ENCODE results near the gene ANKFN1.

The ANKFN1 gene

DNA sequence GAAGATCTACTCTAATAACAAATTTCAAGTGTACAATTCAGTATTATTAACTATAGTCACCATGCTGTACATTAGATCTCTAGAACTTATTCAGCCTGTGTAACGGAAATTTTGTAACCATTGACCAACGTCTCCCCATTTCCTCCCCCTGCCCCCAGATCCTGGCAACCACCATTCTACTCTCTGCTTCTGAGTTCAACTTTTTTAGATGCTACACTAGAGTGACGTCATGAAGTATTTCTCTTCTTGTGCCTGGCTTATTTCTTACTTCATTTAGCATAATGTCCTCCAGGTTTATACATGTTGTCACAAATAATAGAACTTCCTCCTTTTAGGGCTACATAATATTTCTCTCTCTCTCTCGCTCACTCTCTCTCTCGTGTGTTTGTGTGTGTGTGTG, 157.5 kb downstream of the ANKFN1 start:
- no peaks in the 10 kb centered on the region for H3K4me1 ChIP-seq (ENCODE audit: insufficient read depth, low read length)
- H3K36me3 ChIP-seq (ENCODE audit: insufficient read depth, low read length): no peaks in the 10 kb centered on the region
- no peaks in the 10 kb centered on the region for H3K9me3 ChIP-seq (ENCODE audit: control insufficient read depth, insufficient read depth, low read length)
- H3K9ac ChIP-seq (ENCODE audit: low read depth, low read length): no peak overlapping the region

DNA sequence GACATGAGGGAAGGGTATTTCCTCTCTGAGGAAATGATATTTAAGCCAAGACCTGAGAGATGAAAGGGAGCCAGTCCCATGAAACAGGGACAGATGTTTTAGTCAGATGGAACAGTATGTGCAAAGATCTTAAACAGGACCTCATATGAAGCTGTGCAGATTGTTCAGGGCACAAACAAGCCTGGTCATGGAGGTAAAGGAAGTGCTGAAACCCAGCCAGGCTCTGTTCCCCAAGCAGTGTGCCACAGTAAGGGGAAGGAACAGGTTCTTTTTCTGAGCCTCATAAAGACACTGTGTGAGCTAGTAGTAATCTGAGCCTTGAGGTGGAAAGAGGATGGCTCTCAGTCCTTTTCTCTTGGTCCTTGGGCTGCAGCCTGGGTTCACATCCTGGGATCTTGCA, 159.9 kb downstream of the ANKFN1 start:
- H3K9me3 ChIP-seq (ENCODE audit: control insufficient read depth, insufficient read depth, low read length): no peaks in the 10 kb centered on the region
- H3K36me3 ChIP-seq (ENCODE audit: insufficient read depth, low read length): no peaks in the 10 kb centered on the region
- H3K4me1 ChIP-seq (ENCODE audit: insufficient read depth, low read length): no peaks in the 10 kb centered on the region
- H3K9ac ChIP-seq (ENCODE audit: low read depth, low read length): no peak overlapping the region

GRCh38 chr17:56314026-56314425, 160.8 kb downstream of the ANKFN1 start:
- H3K9me3 ChIP-seq (ENCODE audit: control insufficient read depth, insufficient read depth, low read length): no peaks in the 10 kb centered on the region
- H3K4me1 ChIP-seq (ENCODE audit: insufficient read depth, low read length): no peaks in the 10 kb centered on the region
- H3K9ac ChIP-seq (ENCODE audit: low read depth, low read length): no peak overlapping the region
- no peaks in the 10 kb centered on the region for H3K36me3 ChIP-seq (ENCODE audit: insufficient read depth, low read length)

DNA sequence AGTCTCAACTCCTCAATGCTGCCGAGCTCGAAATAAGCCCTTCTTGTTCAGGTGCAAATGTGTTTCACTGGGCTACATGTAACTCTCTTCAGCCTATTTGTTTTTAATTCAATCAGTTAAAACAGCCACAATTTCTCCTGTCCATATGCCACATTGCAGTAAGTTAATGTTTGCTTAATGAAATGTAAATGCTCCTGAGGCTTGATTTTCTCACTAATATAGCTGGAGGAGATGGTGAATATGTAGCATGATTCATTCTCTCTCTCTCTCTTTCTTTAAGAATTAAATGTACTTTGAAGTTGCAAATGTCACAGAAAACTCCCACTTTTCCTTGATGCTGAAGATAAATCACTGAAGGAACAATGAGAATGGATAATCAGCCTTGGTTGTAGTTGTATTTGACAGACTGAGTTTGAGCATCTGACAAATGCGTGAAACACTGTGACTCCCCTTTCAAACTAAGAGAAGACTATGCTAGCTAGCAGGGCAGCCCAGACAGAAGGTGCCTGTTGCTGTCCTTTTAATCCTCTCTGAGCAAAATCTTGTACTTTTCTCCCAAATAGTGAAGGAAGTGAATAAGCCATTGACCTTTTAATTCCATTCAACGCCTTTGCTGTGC, 161.8 kb downstream of the ANKFN1 start:
- H3K4me1 ChIP-seq (ENCODE audit: insufficient read depth, low read length): peaks cover 4% of the 10 kb centered on the region; the same call in 1 of the 2 replicates
- no peaks in the 10 kb centered on the region for H3K9me3 ChIP-seq (ENCODE audit: control insufficient read depth, insufficient read depth, low read length)
- no peaks in the 10 kb centered on the region for H3K36me3 ChIP-seq (ENCODE audit: insufficient read depth, low read length)
- no peak overlapping the region for H3K9ac ChIP-seq (ENCODE audit: low read depth, low read length)

GRCh38 chr17:56316604-56317003, 163.3 kb downstream of the ANKFN1 start:
- Histone ChIP-seq H3K4me1 (ENCODE audit: insufficient read depth, low read length) (peaks cover 14% of the 10 kb centered on the region), H3K9ac (ENCODE audit: low read depth, low read length) (no peak overlapping the region), H3K36me3 (ENCODE audit: insufficient read depth, low read length) (no peaks in the 10 kb centered on the region), H3K9me3 (ENCODE audit: control insufficient read depth, insufficient read depth, low read length) (no peaks in the 10 kb centered on the region)

DNA sequence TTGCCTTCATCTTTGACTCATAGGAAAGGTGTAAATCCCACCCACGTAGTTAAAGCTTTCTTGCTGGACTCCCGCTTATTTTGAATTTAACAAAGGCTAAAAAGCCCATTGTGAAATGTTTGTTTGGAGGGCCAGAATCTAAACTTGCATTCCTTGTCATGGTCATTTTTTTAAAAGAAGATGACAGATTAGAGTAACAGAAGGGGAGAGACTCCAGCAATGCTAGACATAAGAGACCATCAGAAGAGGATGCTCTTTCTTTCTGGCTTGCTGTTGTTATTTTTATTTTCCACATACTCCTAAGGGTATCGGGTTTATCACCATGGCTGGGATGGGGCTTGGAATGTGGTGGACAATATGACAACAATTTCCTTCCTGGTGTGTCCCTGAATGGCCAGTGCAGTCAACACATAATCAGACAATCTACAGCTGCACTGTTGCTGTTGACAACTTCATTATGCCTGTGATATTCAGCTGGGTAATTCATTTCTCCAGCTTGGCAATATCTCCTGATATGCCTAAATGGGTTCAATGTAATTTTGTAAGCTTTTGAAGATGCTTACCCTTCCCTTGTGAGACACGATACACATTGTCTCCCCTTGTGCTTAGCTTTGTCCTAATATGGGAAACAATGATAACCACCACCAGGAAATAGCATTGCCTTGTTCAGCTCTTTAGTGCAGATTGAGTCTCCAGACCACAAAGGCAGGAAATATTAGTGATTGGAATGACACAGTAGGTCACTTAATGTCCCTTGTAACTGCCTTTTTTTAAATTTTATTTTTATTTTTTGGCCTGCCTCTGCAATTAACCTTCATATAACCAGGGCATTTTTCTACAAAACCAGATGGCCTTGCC, 164.3 kb downstream of the ANKFN1 start:
- Histone ChIP-seq H3K9ac (ENCODE audit: low read depth, low read length) (no peak overlapping the region), H3K4me1 (ENCODE audit: insufficient read depth, low read length) (peaks cover 14% of the 10 kb centered on the region), H3K36me3 (ENCODE audit: insufficient read depth, low read length) (no peaks in the 10 kb centered on the region), H3K9me3 (ENCODE audit: control insufficient read depth, insufficient read depth, low read length) (no peaks in the 10 kb centered on the region)

DNA sequence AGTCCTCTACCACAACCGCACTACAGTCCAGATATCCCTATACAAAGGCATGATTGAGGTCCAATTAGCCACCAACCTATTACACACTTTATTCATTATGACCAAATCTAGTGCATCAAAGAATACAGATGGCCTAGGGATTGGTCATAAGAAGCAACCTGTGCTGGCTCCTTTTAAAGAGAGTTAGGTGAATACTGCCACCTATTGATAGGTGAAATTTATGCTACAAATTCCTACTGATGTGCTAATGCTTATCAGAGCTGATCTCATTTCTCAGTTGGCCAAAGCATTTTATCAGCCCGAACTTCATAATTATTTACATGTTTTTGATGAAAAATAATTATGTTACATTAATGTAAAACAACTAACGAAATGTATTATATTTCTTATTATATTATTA, 166.3 kb downstream of the ANKFN1 start:
- Histone ChIP-seq H3K4me1 (ENCODE audit: insufficient read depth, low read length) (peaks cover 14% of the 10 kb centered on the region), H3K9me3 (ENCODE audit: control insufficient read depth, insufficient read depth, low read length) (no peaks in the 10 kb centered on the region), H3K9ac (ENCODE audit: low read depth, low read length) (no peak overlapping the region), H3K36me3 (ENCODE audit: insufficient read depth, low read length) (no peaks in the 10 kb centered on the region)

GRCh38 chr17:56320443-56320842, 167.2 kb downstream of the ANKFN1 start:
- peaks cover 14% of the 10 kb centered on the region for H3K4me1 ChIP-seq (ENCODE audit: insufficient read depth, low read length)
- no peaks in the 10 kb centered on the region for H3K36me3 ChIP-seq (ENCODE audit: insufficient read depth, low read length)
- H3K9ac ChIP-seq (ENCODE audit: low read depth, low read length): no peak overlapping the region
- no peaks in the 10 kb centered on the region for H3K9me3 ChIP-seq (ENCODE audit: control insufficient read depth, insufficient read depth, low read length)

DNA sequence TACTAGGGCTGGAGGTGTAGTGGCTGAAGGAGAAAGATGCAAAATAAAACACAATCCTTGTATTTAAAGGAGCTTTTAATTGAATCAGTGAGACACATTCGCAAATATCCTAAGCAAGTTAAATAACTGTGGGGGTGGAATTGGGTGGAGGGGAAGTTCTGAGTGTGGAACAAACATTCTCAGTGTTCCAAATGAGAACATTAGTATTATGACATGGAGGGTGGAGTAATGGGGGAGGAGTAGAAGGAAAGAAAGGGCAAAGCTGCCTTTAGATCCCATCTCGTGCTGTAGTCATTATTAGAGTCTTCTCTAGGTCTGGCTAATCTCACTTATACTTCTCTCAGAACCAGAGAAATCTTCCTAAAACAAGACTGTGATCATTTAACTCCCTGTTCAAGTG, 169.7 kb downstream of the ANKFN1 start:
- peaks cover 14% of the 10 kb centered on the region for H3K4me1 ChIP-seq (ENCODE audit: insufficient read depth, low read length)
- no peaks in the 10 kb centered on the region for H3K9me3 ChIP-seq (ENCODE audit: control insufficient read depth, insufficient read depth, low read length)
- H3K9ac ChIP-seq (ENCODE audit: low read depth, low read length): no peak overlapping the region
- no peaks in the 10 kb centered on the region for H3K36me3 ChIP-seq (ENCODE audit: insufficient read depth, low read length)

DNA sequence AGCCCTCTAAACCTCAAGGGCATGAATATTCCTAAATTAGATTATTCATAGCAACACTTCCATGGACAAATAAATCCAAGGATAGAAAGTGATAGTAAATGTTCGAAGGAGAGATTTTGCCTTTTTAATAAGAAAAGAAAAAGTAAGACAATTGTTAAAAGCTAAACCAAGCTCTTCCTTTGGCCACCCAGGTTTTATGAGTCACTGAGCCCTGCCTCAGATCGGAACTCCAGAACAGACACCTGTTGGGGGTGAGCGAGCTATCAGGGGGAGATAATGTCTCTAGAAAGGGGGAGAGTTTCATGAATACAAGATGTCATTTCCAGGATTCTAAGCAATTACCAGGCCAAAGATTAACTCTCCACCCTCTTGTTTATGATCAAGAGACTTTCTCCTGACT, 171.4 kb downstream of the ANKFN1 start:
- H3K4me1 ChIP-seq (ENCODE audit: insufficient read depth, low read length): peaks cover 14% of the 10 kb centered on the region
- H3K9ac ChIP-seq (ENCODE audit: low read depth, low read length): no peak overlapping the region
- no peaks in the 10 kb centered on the region for H3K36me3 ChIP-seq (ENCODE audit: insufficient read depth, low read length)
- no peaks in the 10 kb centered on the region for H3K9me3 ChIP-seq (ENCODE audit: control insufficient read depth, insufficient read depth, low read length)

DNA sequence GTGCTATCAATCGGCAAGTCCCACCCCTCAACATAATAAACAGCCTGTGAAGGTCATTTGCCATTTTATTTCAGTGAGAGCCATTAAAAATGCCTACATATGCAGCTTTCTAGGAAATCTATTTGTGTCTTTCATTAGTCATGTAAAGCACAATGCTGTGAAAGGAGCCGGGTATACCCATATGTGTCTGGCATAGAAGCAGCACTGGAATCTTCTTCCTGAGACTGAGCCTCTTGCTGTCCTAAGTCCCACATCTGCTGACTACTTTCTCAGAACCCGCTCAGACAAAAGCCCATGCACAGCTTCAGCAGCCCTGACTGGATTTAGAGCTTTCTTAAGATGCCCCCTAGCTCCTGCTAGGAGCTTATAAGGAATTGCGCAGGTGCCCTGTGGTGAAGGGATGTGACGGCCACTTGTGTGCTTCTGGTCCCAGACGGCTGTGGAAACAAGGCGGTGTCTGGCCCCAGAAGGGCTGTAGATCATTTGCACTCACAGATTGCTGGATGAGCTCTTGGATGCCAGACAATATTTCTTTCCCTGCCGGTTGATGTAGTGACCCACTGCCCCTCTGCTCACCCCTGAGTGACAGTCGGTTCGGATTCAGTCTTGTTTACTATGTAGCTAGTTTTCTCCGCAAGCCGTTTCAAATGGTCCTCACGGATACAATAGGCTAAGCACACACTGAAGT, 172.2 kb downstream of the ANKFN1 start:
- no peaks in the 10 kb centered on the region for H3K9me3 ChIP-seq (ENCODE audit: control insufficient read depth, insufficient read depth, low read length)
- peaks cover 6% of the 10 kb centered on the region for H3K4me1 ChIP-seq (ENCODE audit: insufficient read depth, low read length)
- H3K9ac ChIP-seq (ENCODE audit: low read depth, low read length): no peak overlapping the region
- H3K36me3 ChIP-seq (ENCODE audit: insufficient read depth, low read length): no peaks in the 10 kb centered on the region

DNA sequence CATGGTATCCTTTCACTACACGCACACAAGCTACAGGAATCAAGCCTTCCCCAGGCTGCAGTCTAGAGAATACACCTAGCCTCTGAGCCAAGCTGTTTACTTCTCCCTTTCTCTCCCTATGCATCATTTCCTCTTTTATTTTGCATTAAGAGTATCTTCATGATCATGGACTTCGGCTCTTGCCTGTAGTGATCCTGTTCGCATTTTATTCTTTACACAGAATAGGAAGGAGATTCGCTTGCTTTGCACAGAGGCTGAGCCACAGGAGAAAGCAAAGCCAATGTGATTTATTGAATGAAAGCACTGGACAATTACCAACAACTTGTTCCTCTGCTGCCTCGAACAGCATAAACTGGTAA, 172.7 kb downstream of the ANKFN1 start:
- peaks cover 1% of the 10 kb centered on the region; the same call in 1 of the 2 replicates for H3K4me1 ChIP-seq (ENCODE audit: insufficient read depth, low read length)

DNA sequence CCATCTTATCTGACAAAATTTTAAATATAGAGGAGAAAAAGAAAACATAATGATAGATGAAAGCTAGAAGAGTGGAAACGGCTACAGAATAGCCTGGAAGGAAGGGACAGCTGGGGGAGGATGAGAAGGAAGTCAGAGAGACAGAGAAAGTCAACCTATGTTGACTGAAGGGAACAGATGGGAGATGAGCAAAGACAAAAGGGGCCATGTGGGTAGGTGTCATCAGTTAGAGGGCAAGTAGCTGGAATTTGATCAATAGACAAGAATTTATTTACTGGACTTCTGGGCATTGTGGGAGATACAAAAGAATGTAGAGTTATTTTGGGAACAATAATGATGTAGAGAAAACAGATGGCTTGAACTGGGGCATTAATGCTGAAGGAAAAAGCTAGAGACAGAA, 194.4 kb downstream of the ANKFN1 start:
- Histone ChIP-seq H3K9me3 (ENCODE audit: control insufficient read depth, insufficient read depth, low read length) (no peaks in the 10 kb centered on the region), H3K36me3 (ENCODE audit: insufficient read depth, low read length) (no peaks in the 10 kb centered on the region), H3K9ac (ENCODE audit: low read depth, low read length) (no peak overlapping the region), H3K4me1 (ENCODE audit: insufficient read depth, low read length) (no peaks in the 10 kb centered on the region)

More for the DNA sequence above, 172.7 kb downstream of the ANKFN1 start:
- H3K9me3 ChIP-seq (ENCODE audit: control insufficient read depth, insufficient read depth, low read length): no peaks in the 10 kb centered on the region
- H3K9ac ChIP-seq (ENCODE audit: low read depth, low read length): no peak overlapping the region
- H3K36me3 ChIP-seq (ENCODE audit: insufficient read depth, low read length): no peaks in the 10 kb centered on the region

- Histone ChIP-seq H3K4me1 (ENCODE audit: insufficient read depth, low read length) (no peaks in the 10 kb centered on the region), H3K36me3 (ENCODE audit: insufficient read depth, low read length) (no peaks in the 10 kb centered on the region), H3K9ac (ENCODE audit: low read depth, low read length) (no peak overlapping the region), H3K9me3 (ENCODE audit: control insufficient read depth, insufficient read depth, low read length) (no peaks in the 10 kb centered on the region)
These were observed 197.3 kb downstream of the ANKFN1 start for GRCh38 chr17:56350592-56350991.

- Histone ChIP-seq H3K4me1 (ENCODE audit: insufficient read depth, low read length) (no peaks in the 10 kb centered on the region), H3K9ac (ENCODE audit: low read depth, low read length) (no peak overlapping the region), H3K36me3 (ENCODE audit: insufficient read depth, low read length) (no peaks in the 10 kb centered on the region), H3K9me3 (ENCODE audit: control insufficient read depth, insufficient read depth, low read length) (no peaks in the 10 kb centered on the region)
These were observed 198.4 kb downstream of the ANKFN1 start for GRCh38 chr17:56351675-56352074.

Measured in ES-I3 (cell line).